Measurements from ENCODE around the gene PTPRJ. TPM values are rescaled to one million over a fixed set of nuclear protein-coding genes. Genes with fewer than 3 reads are reported as not detected.

The PTPRJ gene
- polyA plus RNA-seq, 1 donor (not counting 4 experiments of a cell fraction or from before 2014, with no cell fraction given) = 0.84 TPM

DNA sequence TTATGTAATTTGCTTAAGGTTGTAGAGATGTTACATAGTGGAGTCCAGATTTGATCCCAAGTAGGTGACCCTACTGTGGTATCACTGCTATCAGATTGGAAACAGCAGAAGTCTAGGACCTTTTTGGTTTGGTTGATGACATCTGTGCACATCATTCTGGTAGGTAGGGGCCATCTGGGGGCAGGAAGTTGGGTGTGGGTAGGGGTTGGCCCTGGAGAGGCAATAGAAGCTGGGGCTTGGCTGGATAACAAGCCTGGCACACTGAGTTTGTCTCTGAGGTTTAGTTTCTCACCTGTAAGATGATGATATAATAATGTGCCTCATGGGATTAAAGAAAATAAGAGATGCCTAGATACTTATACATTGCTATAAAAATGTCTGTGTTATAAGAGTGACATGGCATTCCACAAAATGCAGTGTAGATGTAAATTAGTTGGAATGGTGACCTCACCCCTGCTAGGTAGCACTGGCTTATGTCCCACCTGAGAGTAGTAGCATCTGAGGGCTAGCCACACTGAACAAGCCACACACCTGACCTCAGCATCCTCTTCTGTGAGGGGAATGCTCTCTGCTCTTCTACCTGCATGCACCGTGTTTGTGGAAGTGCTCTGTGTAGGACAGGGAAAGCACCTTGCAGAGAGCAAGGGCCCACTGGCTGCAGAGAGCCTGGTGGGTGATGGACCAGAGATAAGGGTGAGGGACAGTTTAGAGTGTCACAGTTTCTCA is 36.9 kb downstream of the PTPRJ start:
- Histone ChIP-seq H3K9me1 (ENCODE audit: control insufficient read depth, extremely low read depth, insufficient read depth, low read length) (no peaks in the 10 kb centered on the region), H3K36me3 (ENCODE audit: control insufficient read depth in 2 of 2, extremely low read depth in 1 of 2, insufficient read depth in 2 of 2, low read length in 2 of 2) (no peaks in the 10 kb centered on the region), H2AFZ (ENCODE audit: control insufficient read depth, low read length) (no peak overlapping the region), H3K79me2 (ENCODE audit: control insufficient read depth, insufficient read depth, low read length) (no peaks in the 10 kb centered on the region), H3K27ac (ENCODE audit: control insufficient read depth, insufficient read depth, low read length) (no peak overlapping the region), H3K9ac (ENCODE audit: control insufficient read depth, extremely low read depth, insufficient read depth, low read length) (no peak overlapping the region), H3K4me1 (ENCODE audit: control insufficient read depth, extremely low read depth, insufficient read depth, low read length) (no peaks in the 10 kb centered on the region), H3K9me3 (ENCODE audit: control insufficient read depth, low read depth, low read length) (no peaks in the 10 kb centered on the region), H3K27me3 (ENCODE audit: control insufficient read depth, extremely low read depth, insufficient read depth, low read length) (no peaks in the 10 kb centered on the region), H3K4me3 (ENCODE audit: control insufficient read depth in 2 of 3, extremely low read depth in 1 of 3, insufficient read depth in 2 of 3, low read depth in 1 of 3, low read length in 3 of 3) (no peak overlapping the region), H4K20me1 (ENCODE audit: control insufficient read depth, extremely low read depth, insufficient read depth, low read length) (peaks cover 3% of the 10 kb centered on the region), H3K4me2 (ENCODE audit: control insufficient read depth, extremely low read depth, insufficient read depth, low read depth, low read length) (no peak overlapping the region)
- TF ChIP-seq, protein P1, sequence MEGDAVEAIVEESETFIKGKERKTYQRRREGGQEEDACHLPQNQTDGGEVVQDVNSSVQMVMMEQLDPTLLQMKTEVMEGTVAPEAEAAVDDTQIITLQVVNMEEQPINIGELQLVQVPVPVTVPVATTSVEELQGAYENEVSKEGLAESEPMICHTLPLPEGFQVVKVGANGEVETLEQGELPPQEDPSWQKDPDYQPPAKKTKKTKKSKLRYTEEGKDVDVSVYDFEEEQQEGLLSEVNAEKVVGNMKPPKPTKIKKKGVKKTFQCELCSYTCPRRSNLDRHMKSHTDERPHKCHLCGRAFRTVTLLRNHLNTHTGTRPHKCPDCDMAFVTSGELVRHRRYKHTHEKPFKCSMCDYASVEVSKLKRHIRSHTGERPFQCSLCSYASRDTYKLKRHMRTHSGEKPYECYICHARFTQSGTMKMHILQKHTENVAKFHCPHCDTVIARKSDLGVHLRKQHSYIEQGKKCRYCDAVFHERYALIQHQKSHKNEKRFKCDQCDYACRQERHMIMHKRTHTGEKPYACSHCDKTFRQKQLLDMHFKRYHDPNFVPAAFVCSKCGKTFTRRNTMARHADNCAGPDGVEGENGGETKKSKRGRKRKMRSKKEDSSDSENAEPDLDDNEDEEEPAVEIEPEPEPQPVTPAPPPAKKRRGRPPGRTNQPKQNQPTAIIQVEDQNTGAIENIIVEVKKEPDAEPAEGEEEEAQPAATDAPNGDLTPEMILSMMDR (optimal IDR thresholded peaks at IDR 0.05 in 1 of 3, IDR thresholded peaks at IDR 0.05 in 1 of 3, conservative IDR thresholded peaks at IDR 0.05 in 1 of 3; ENCODE audit: extremely low read depth in 1 of 3, insufficient read depth in 2 of 3, low read length in 3 of 3) = no peak
- no peak for DNase-seq (ENCODE audit: low read depth, low spot score)
- FAIRE-seq = no peak
- dilution Hi-C loops (cut with MboI; ENCODE audit: extremely low pct_ligation_motif_present, low sequenced_read_pairs) = no loop called here

DNA sequence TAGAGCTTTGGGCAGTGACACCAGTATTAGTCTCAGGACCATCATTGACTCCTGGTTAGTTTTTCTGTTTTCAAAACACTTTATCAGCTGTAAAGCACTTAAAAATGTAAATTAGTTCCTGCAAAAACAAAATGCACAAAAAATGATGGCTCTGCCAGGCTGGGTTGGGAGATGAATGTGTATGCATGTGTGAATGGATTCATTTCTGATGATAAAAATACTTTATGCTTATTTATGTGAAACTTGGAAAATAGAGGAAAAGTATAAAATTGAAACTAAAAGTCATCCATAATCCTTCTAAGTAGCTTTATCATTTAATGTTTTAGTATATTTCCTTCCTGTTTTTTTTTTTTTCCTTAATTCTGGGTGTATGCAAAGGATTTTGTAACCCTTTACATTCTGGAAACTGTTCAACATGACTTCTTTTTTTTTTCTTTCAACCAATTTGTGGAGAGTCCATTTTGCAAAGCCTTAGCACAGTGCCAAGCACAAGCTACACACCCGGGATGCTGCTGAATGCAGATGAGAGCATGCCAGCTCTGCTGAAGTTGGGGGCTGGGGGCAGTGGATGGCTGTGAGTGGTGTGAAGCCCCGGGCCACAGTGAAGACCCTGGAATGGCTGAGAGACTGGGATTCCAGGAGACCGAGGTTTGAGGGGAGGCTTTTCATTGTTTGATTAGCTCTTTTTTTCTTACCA is 37.6 kb downstream of the PTPRJ start:
- H4K20me1 ChIP-seq (ENCODE audit: control insufficient read depth, extremely low read depth, insufficient read depth, low read length) = peaks cover 3% of the 10 kb centered on the region
- no peak overlapping the region for H3K4me3 ChIP-seq (ENCODE audit: control insufficient read depth in 2 of 3, extremely low read depth in 1 of 3, insufficient read depth in 2 of 3, low read depth in 1 of 3, low read length in 3 of 3)
- H3K36me3 ChIP-seq (ENCODE audit: control insufficient read depth in 2 of 2, extremely low read depth in 1 of 2, insufficient read depth in 2 of 2, low read length in 2 of 2) = no peaks in the 10 kb centered on the region
- no peak overlapping the region for H2AFZ ChIP-seq (ENCODE audit: control insufficient read depth, low read length)
- TF ChIP-seq, protein P1 (optimal IDR thresholded peaks at IDR 0.05 in 1 of 3, IDR thresholded peaks at IDR 0.05 in 1 of 3, conservative IDR thresholded peaks at IDR 0.05 in 1 of 3; ENCODE audit: extremely low read depth in 1 of 3, insufficient read depth in 2 of 3, low read length in 3 of 3) = no peak
- no peak for TF ChIP-seq EZH2 (IDR thresholded peaks at IDR 0.05; ENCODE audit: low read length)
- no peak for FAIRE-seq
- H3K4me1 ChIP-seq (ENCODE audit: control insufficient read depth, extremely low read depth, insufficient read depth, low read length) = no peaks in the 10 kb centered on the region
- H3K9ac ChIP-seq (ENCODE audit: control insufficient read depth, extremely low read depth, insufficient read depth, low read length) = no peak overlapping the region
- H3K27ac ChIP-seq (ENCODE audit: control insufficient read depth, insufficient read depth, low read length) = no peak overlapping the region
- H3K27me3 ChIP-seq (ENCODE audit: control insufficient read depth, extremely low read depth, insufficient read depth, low read length) = no peaks in the 10 kb centered on the region
- no peaks in the 10 kb centered on the region for H3K79me2 ChIP-seq (ENCODE audit: control insufficient read depth, insufficient read depth, low read length)
- dilution Hi-C loops (cut with MboI; ENCODE audit: extremely low pct_ligation_motif_present, low sequenced_read_pairs) = no loop called here
- H3K9me1 ChIP-seq (ENCODE audit: control insufficient read depth, extremely low read depth, insufficient read depth, low read length) = no peaks in the 10 kb centered on the region
- H3K9me3 ChIP-seq (ENCODE audit: control insufficient read depth, low read depth, low read length) = no peaks in the 10 kb centered on the region
- DNase-seq (ENCODE audit: low read depth, low spot score) = no peak
- H3K4me2 ChIP-seq (ENCODE audit: control insufficient read depth, extremely low read depth, insufficient read depth, low read depth, low read length) = no peak overlapping the region
